GM12878 (cell line): ENCODE measurements around the gene ZMIZ1. TPM values are rescaled to one million over a fixed set of nuclear protein-coding genes. Genes with fewer than 3 reads are reported as not detected.

Experiments
- ATAC-seq: fragments of 200-7000 bp; cut with Tn5 transposase; 3 replicates; pipeline ENCODE4 v1.9.1; 2020; ENCODE audit warnings: mild to moderate bottlenecking, moderate library complexity
- BruUV-seq: library from RNA; stranded (reverse); fragments of 400-500 nt; replicated peaks from 2 replicates; lab custom pipeline; 2021; lab: Mats Ljungman, UMichigan
- CTCF ChIA-PET: fragments of 300-600 bp; sonication (Branson Sonifier 250); formaldehyde crosslinking; extraction: SDS; loops from one replicate; lab custom pipeline; 2021; ENCODE audit warnings: inconsistent platforms; lab: Yijun Ruan, JAX
- POLR2A ChIA-PET: fragments of 350-600 bp; formaldehyde crosslinking; extraction: SDS; loops from one replicate; lab custom pipeline; 2021; ENCODE audit warnings: inconsistent platforms; lab: Charles Lee
- RAD21 ChIA-PET: fragments of 300-600 bp; sonication (Branson Sonifier 250); formaldehyde crosslinking; loops from one replicate; lab custom pipeline; 2023; ENCODE audit warnings: antibody characterized with exemption; ENCODE audit not compliant: unreplicated experiment; lab: Charles Lee
- SMC1A ChIA-PET: fragments of 300-600 bp; sonication (Branson Sonifier 250); formaldehyde crosslinking; loops from one replicate; lab custom pipeline; 2023; ENCODE audit not compliant: unreplicated experiment, uncharacterized antibody; lab: Charles Lee
- DNase-seq: peaks from one replicate; pipeline ENCODE4 v3.0.0-alpha.2; 2011; ENCODE audit warnings: low read depth, low spot score
- FAIRE-seq: peaks from 3 replicates; lab custom pipeline; 2011; peaks lifted over from hg19 to GRCh38; lab: Jason Lieb, UNC
- H2AFZ ChIP-seq: 2 replicates; pipeline ENCODE4 v1.6.0; 2011; ENCODE audit warnings: low read depth, low read length, control low read depth; ENCODE audit not compliant: control insufficient read depth
- H3K27ac ChIP-seq: 2 replicates; pipeline ENCODE4 v1.5.1; 2011; ENCODE audit warnings: control low read depth; ENCODE audit not compliant: control insufficient read depth, insufficient read depth
- H3K27me3 ChIP-seq, 2 experiments: replicated peaks in 1 of 2; 2 replicates each; pipeline versions ENCODE4 v1.6.0 to v1.6.1; 2011; ENCODE audit warnings: low read length in 1 of 2; ENCODE audit not compliant: control insufficient read depth in 2 of 2, insufficient read depth in 2 of 2
- H3K36me3 ChIP-seq, 2 experiments: 2 replicates each; pipeline ENCODE4 v1.5.1; 2011; ENCODE audit warnings: low read length in 1 of 2; ENCODE audit not compliant: control insufficient read depth in 2 of 2, insufficient read depth in 2 of 2
- H3K4me1 ChIP-seq: 2 replicates; pipeline ENCODE4 v1.6.1; 2011; ENCODE audit warnings: mild to moderate bottlenecking, low read length, moderate library complexity, mixed read lengths; ENCODE audit not compliant: control insufficient read depth, insufficient read depth
- H3K4me2 ChIP-seq: 2 replicates; pipeline ENCODE4 v1.6.0; 2011; ENCODE audit warnings: control low read depth; ENCODE audit not compliant: control insufficient read depth, insufficient read depth
- H3K4me3 ChIP-seq: fragments of 200-600 bp; sonication (generic); 2 replicates; pipeline ENCODE4 v1.5.1; 2016
- H3K79me2 ChIP-seq: 2 replicates; pipeline ENCODE4 v1.6.0; 2011; ENCODE audit warnings: low read length; ENCODE audit not compliant: control insufficient read depth, insufficient read depth
- H3K9ac ChIP-seq: 2 replicates; pipeline ENCODE4 v1.8.0; 2011; ENCODE audit warnings: low read length, control low read depth, mixed read lengths; ENCODE audit not compliant: control insufficient read depth, insufficient read depth
- H3K9me3 ChIP-seq: replicated peaks from 3 replicates; pipeline ENCODE4 v1.5.1; 2011; ENCODE audit warnings: mild to moderate bottlenecking, low read length; ENCODE audit not compliant: control insufficient read depth, insufficient read depth
- H4K20me1 ChIP-seq: 2 replicates; pipeline ENCODE4 v1.6.0; 2011; ENCODE audit not compliant: control insufficient read depth, insufficient read depth
- BRCA1 ChIP-seq: IDR thresholded peaks from 2 replicates; pipeline ENCODE4 v1.6.1; 2011; ENCODE audit warnings: low read depth, low read length, improper control_type of control experiment
- HCFC1 ChIP-seq: fragments of 150-350 bp; IDR thresholded peaks from 2 replicates; pipeline ENCODE4 v1.6.1; 2014; ENCODE audit warnings: low read length
- IKZF2 ChIP-seq, 2 experiments: fragments of 450-650 bp; IDR thresholded peaks; 2 replicates each; pipeline ENCODE4 v1.6.1; 2017; ENCODE audit warnings: mild to moderate bottlenecking in 2 of 2, moderate library complexity in 2 of 2
- MYC ChIP-seq: IDR thresholded peaks from 2 replicates; pipeline ENCODE4 v1.6.1; 2011; ENCODE audit warnings: mild to moderate bottlenecking, low read length, moderate library complexity, inconsistent platforms; ENCODE audit not compliant: insufficient read depth, insufficient replicate concordance, insufficient read length, severe bottlenecking
- NR2C2 ChIP-seq: IDR thresholded peaks from 2 replicates; pipeline ENCODE4 v1.6.1; 2011; ENCODE audit warnings: borderline replicate concordance, low read depth; ENCODE audit not compliant: control insufficient read depth, insufficient read length
- POLR2A ChIP-seq: IDR thresholded peaks from 2 replicates; pipeline ENCODE4 v1.6.1; 2011; ENCODE audit warnings: low read depth, mild to moderate bottlenecking, low read length
- RAD21 ChIP-seq: IDR thresholded peaks from 2 replicates; pipeline ENCODE4 v1.6.1; 2011; ENCODE audit warnings: mild to moderate bottlenecking, low read depth, low read length, moderate library complexity; ENCODE audit not compliant: insufficient read depth
- SP1 ChIP-seq: IDR thresholded peaks from one replicate; pipeline ENCODE4 v1.6.1; 2011; ENCODE audit warnings: low read depth, low read length
- YY1 ChIP-seq: IDR thresholded peaks from 2 replicates; pipeline ENCODE4 v1.6.1; 2011; ENCODE audit warnings: low read depth, mild to moderate bottlenecking, low read length
- WGBS: methylation state at CpG from one replicate; pipeline ENCODE4 v1.1.6; 2016; ENCODE audit warnings: low lambda C conversion rate; ENCODE audit not compliant: insufficient replicate concordance, insufficient coverage; ENCODE audit errors: missing lambda C conversion rate; 5-methylcytosine and 5-hydroxymethylcytosine counted together
- in situ Hi-C: fragments of 300-500 bp; cut with MboI; formaldehyde crosslinking; loops from 9 replicates; pipeline ENCODE4 v1.14.3; 2018; ENCODE audit warnings: mixed read lengths
- intact Hi-C: fragments of 100-400 bp; cut with micrococcal nuclease; formaldehyde crosslinking; loops from one replicate; pipeline ENCODE4 v1.14.2; 2022; ENCODE audit not compliant: unreplicated experiment
- polyA plus RNA-seq, 11 experiments: library from polyadenylated mRNA; depleted of rRNA in 4 of 11; unstranded in 6 of 11; stranded (reverse) in 5 of 11; fragments of >200 nt; fragmentation: Nextera tagmentation in 4 of 11; fragmentation: Illumina TruSeq in 1 of 11; extraction: Ambion mirVana in 4 of 11; extraction: Trizol in 1 of 11; gene quantifications; 1 replicate in 1 of 11; 2 replicates in 10 of 11; pipeline versions ENCODE4 v1.2.1 to v1.2.3, GENCODE V29; 2011 to 2016; ENCODE audit warnings: inconsistent platforms in 2 of 11, missing spikeins in 2 of 11, low read depth in 1 of 11
- total RNA-seq, 4 experiments: library from RNA; depleted of rRNA in 3 of 4; stranded (reverse); fragments of >200 nt in 3 of 4; fragmentation: Illumina TruSeq in 1 of 4; extraction: Trizol in 1 of 4; gene quantifications; 2 replicates each; pipeline versions ENCODE4 v1.2.1 to v1.2.3, GENCODE V29; 2013 to 2021
- TF ChIP-seq, protein P1 (sequence below): IDR thresholded peaks from 2 replicates; pipeline ENCODE4 v1.6.1; 2011; ENCODE audit warnings: borderline replicate concordance, low read depth, mild to moderate bottlenecking, moderate library complexity, low read length; ENCODE audit not compliant: insufficient read depth, poor library complexity, severe bottlenecking
- TF ChIP-seq, protein P2 (sequence below): IDR thresholded peaks from 2 replicates; pipeline ENCODE4 v1.6.1; 2011; ENCODE audit warnings: low read depth, low read length, improper control_type of control experiment, borderline replicate concordance
- TF ChIP-seq, protein P3 (sequence below): IDR thresholded peaks from 2 replicates; pipeline ENCODE4 v1.6.1; 2012; ENCODE audit warnings: low read depth, low read length, improper control_type of control experiment

Gene ZMIZ1
- total and polyA plus RNA-seq, 10 of the 15 experiments (the other 5 are each of a cell fraction or from before 2014, with no cell fraction given) = 3.1 to 82.3 (median 14.9) TPM

DNA sequence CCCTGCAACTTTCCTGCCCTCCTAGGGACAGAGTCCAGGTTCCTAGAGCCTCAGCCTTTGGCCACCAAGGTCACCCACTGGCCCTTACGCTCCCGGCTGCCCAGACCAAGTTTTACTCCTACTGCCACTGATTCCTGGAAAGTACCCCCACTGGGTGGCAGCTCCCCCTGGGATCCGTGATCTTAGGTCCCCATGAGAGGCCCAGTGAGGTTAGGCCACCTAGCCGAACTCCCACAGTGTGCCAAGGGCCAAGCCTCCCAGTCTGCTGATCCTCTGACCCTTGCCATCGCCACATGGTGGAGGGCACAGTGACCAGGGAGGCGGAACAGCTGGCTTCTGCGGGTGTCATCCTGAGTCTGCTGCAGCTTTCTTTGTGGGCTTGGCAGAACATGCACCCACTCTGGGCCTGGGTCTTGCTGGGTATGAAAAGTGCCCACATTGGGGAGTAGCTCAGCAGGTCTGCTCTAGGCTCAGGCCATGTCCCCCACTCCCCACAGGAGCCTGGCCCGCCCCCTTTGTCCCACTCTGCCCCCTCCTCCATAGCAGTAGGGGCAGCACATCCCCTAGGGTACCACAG lies 238.0 kb downstream of the ZMIZ1 start:
- ChIA-PET POLR2A (no interaction called here), SMC1A (no interaction called here), RAD21 (no interaction called here), CTCF (no interaction called here)
- no peak overlapping the region for H2AFZ ChIP-seq
- H3K9me3 ChIP-seq = no peaks in the 10 kb centered on the region
- no peaks in the 10 kb centered on the region for H3K27me3 ChIP-seq
- no peak for DNase-seq
- H3K9ac ChIP-seq = no peak overlapping the region
- no peak for FAIRE-seq
- no peaks in the 10 kb centered on the region for H3K4me1 ChIP-seq
- in situ Hi-C loops = no loop called here
- H3K36me3 ChIP-seq = peaks cover 31 to 59% of the 10 kb centered on the region in 2 experiments
- H4K20me1 ChIP-seq = no peaks in the 10 kb centered on the region
- H3K27ac ChIP-seq = no peak overlapping the region
- H3K79me2 ChIP-seq = no peaks in the 10 kb centered on the region
- no TSS peak for BruUV-seq
- no peak overlapping the region for H3K4me3 ChIP-seq
- 72% methylated on average over 8 of the region's 8 CpGs for WGBS
- ATAC-seq = no peak
- intact Hi-C loops = no loop called here
- no peak overlapping the region for H3K4me2 ChIP-seq
- TF ChIP-seq BRCA1 (no peak), POLR2A (peak; percentile 20; the same call in 1 of the 2 replicates), MYC (no peak), HCFC1 (no peak), IKZF2 (IDR thresholded peaks at IDR 0.05) (no peak)
- TF ChIP-seq, protein P1, sequence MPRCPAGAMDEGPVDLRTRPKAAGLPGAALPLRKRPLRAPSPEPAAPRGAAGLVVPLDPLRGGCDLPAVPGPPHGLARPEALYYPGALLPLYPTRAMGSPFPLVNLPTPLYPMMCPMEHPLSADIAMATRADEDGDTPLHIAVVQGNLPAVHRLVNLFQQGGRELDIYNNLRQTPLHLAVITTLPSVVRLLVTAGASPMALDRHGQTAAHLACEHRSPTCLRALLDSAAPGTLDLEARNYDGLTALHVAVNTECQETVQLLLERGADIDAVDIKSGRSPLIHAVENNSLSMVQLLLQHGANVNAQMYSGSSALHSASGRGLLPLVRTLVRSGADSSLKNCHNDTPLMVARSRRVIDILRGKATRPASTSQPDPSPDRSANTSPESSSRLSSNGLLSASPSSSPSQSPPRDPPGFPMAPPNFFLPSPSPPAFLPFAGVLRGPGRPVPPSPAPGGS = no peak

DNA sequence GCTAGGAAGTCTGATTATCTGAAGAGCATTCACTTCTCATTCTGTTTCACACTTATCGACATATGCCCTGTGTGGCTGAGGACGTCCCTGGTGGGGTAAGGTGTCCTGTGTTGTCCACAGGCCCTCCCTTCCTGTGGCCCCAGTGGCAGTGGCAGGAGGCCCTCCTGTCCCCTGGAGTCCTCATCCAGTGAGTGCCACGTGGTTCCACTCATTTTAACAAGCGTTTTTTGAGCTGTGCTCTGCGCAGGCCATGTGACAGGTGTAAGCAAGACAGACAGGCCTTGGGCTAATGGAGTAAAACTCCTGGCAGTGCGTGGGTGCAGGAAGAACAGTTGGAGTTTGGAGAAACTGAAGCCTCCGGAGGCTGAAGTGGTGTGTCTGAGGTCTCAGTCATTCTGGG lies 239.2 kb downstream of the ZMIZ1 start:
- POLR2A ChIA-PET = no interaction called here

More for the DNA sequence above, 239.2 kb downstream of the ZMIZ1 start:
- no peaks in the 10 kb centered on the region for H3K79me2 ChIP-seq
- H3K4me1 ChIP-seq = no peaks in the 10 kb centered on the region
- RAD21 ChIA-PET = no interaction called here
- no peaks in the 10 kb centered on the region for H3K9me3 ChIP-seq
- WGBS = 70% methylated on average over 7 of the region's 7 CpGs
- no peak overlapping the region for H3K27ac ChIP-seq
- SMC1A ChIA-PET = no interaction called here
- TF ChIP-seq RAD21 (no peak), YY1 (no peak), SP1 (no peak), NR2C2 (no peak)
- TF ChIP-seq, protein P2, sequence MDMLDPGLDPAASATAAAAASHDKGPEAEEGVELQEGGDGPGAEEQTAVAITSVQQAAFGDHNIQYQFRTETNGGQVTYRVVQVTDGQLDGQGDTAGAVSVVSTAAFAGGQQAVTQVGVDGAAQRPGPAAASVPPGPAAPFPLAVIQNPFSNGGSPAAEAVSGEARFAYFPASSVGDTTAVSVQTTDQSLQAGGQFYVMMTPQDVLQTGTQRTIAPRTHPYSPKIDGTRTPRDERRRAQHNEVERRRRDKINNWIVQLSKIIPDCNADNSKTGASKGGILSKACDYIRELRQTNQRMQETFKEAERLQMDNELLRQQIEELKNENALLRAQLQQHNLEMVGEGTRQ = no peak
- TF ChIP-seq, protein P3, sequence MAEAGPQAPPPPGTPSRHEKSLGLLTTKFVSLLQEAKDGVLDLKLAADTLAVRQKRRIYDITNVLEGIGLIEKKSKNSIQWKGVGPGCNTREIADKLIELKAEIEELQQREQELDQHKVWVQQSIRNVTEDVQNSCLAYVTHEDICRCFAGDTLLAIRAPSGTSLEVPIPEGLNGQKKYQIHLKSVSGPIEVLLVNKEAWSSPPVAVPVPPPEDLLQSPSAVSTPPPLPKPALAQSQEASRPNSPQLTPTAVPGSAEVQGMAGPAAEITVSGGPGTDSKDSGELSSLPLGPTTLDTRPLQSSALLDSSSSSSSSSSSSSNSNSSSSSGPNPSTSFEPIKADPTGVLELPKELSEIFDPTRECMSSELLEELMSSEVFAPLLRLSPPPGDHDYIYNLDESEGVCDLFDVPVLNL = no peak
- intact Hi-C loops (no loop called here), in situ Hi-C loops (no loop called here)
- H3K27me3 ChIP-seq = no peaks in the 10 kb centered on the region
- H2AFZ ChIP-seq = no peak overlapping the region
- H3K4me3 ChIP-seq = no peak overlapping the region
- no peaks in the 10 kb centered on the region for H4K20me1 ChIP-seq
- BruUV-seq = TSS peak; percentile 37
- peaks cover 31 to 62% of the 10 kb centered on the region in 2 experiments for H3K36me3 ChIP-seq
- CTCF ChIA-PET = no interaction called here
- no peak overlapping the region for H3K9ac ChIP-seq
- no peak for ATAC-seq
- no peak for FAIRE-seq
- no peak overlapping the region for H3K4me2 ChIP-seq
- no peak for DNase-seq
